Trophoblast cell (in vitro differentiated cells and primary cell): ENCODE measurements around the gene SRPX2.
"Not testable (repeated sequence)": the region's sequence is repeated elsewhere in the genome, so short reads cannot be mapped to it uniquely, and the experiment has no call there.

ENCODE experiments used
- DNase-seq, 2 donors: peaks; one replicate each; pipeline ENCODE4 v3.0.0-alpha.2; 2016
- H2AFZ ChIP-seq: 2 replicates; pipeline ENCODE4 v1.6.1; 2013; ENCODE audit warnings: low read length, moderate library complexity, mild to moderate bottlenecking; ENCODE audit not compliant: insufficient read depth, poor library complexity
- H2AK5ac ChIP-seq: 2 replicates; pipeline ENCODE4 v1.6.1; 2013; ENCODE audit warnings: mild to moderate bottlenecking, low read length
- H2BK120ac ChIP-seq: 2 replicates; pipeline ENCODE4 v1.6.1; 2013; ENCODE audit warnings: low read length, mild to moderate bottlenecking, moderate library complexity; ENCODE audit not compliant: insufficient read depth, poor library complexity
- H2BK12ac ChIP-seq: 2 replicates; pipeline ENCODE4 v1.6.1; 2013; ENCODE audit warnings: mild to moderate bottlenecking, low read length, moderate library complexity
- H2BK5ac ChIP-seq: 2 replicates; pipeline ENCODE4 v1.6.1; 2013; ENCODE audit warnings: low read length, low read depth, moderate library complexity, mild to moderate bottlenecking; ENCODE audit not compliant: poor library complexity
- H3K14ac ChIP-seq: 2 replicates; pipeline ENCODE4 v1.6.1; 2013; ENCODE audit warnings: mild to moderate bottlenecking, low read length
- H3K18ac ChIP-seq: 2 replicates; pipeline ENCODE4 v1.6.1; 2013; ENCODE audit warnings: mild to moderate bottlenecking, low read length
- H3K23ac ChIP-seq: 2 replicates; pipeline ENCODE4 v1.6.1; 2013; ENCODE audit warnings: low read length
- H3K27ac ChIP-seq: 2 replicates; pipeline ENCODE4 v1.5.1; 2013; ENCODE audit warnings: low read depth, mild to moderate bottlenecking, inconsistent platforms, low read length, moderate library complexity
- H3K27me3 ChIP-seq: 2 replicates; pipeline ENCODE4 v1.6.1; 2013; ENCODE audit warnings: inconsistent platforms, mild to moderate bottlenecking, low read length, moderate library complexity; ENCODE audit not compliant: insufficient read depth
- H3K36me3 ChIP-seq, 2 experiments: 1 replicate in 1 of 2; 2 replicates in 1 of 2; pipeline ENCODE4 v1.6.1; 2013; ENCODE audit warnings: low read length in 2 of 2, mild to moderate bottlenecking in 2 of 2, moderate library complexity in 1 of 2; ENCODE audit not compliant: insufficient read depth in 2 of 2, control insufficient read depth in 1 of 2
- H3K4ac ChIP-seq: 2 replicates; pipeline ENCODE4 v1.6.1; 2013; ENCODE audit warnings: low read depth, mild to moderate bottlenecking, low read length, moderate library complexity
- H3K4me1 ChIP-seq, 2 experiments: 1 replicate in 1 of 2; 2 replicates in 1 of 2; pipeline ENCODE4 v1.6.1; 2013; ENCODE audit warnings: low read length in 2 of 2, mild to moderate bottlenecking in 2 of 2, moderate library complexity in 1 of 2; ENCODE audit not compliant: insufficient read depth in 2 of 2, control insufficient read depth in 1 of 2
- H3K4me2 ChIP-seq: 2 replicates; pipeline ENCODE4 v1.6.1; 2013; ENCODE audit warnings: inconsistent platforms, mild to moderate bottlenecking, low read length, moderate library complexity
- H3K4me3 ChIP-seq: 2 replicates; pipeline ENCODE4 v1.5.1; 2013; ENCODE audit warnings: mild to moderate bottlenecking, low read depth, low read length, inconsistent platforms
- H3K79me1 ChIP-seq: one replicate; pipeline ENCODE4 v1.6.1; 2013; ENCODE audit warnings: low read length
- H3K79me2 ChIP-seq: 2 replicates; pipeline ENCODE4 v1.6.1; 2013; ENCODE audit warnings: low read length, mild to moderate bottlenecking; ENCODE audit not compliant: control insufficient read depth, insufficient read depth, poor library complexity
- H3K9ac ChIP-seq: 2 replicates; pipeline ENCODE4 v1.6.1; 2013; ENCODE audit warnings: mild to moderate bottlenecking, low read length
- H3K9me3 ChIP-seq: 2 replicates; pipeline ENCODE4 v1.6.1; 2013; ENCODE audit warnings: low read depth, mild to moderate bottlenecking, control low read depth, inconsistent platforms, low read length; ENCODE audit not compliant: insufficient read depth
- H4K12ac ChIP-seq: 2 replicates; pipeline ENCODE4 v1.6.1; 2013; ENCODE audit warnings: low read depth, mild to moderate bottlenecking, low read length, moderate library complexity
- H4K8ac ChIP-seq: 2 replicates; pipeline ENCODE4 v1.6.1; 2013; ENCODE audit warnings: low read depth, mild to moderate bottlenecking, low read length, moderate library complexity
- H4K91ac ChIP-seq: one replicate; pipeline ENCODE4 v1.6.1; 2013; ENCODE audit warnings: low read depth, mild to moderate bottlenecking, low read length, moderate library complexity
- WGBS: extraction: QIAGEN DNeasy Blood & Tissue Kit; methylation state at CpG from one replicate; pipeline ENCODE4 v1.1.7; 2013; ENCODE audit warnings: missing lambda C conversion rate; ENCODE audit not compliant: insufficient read length, insufficient coverage; ENCODE audit errors: extremely low coverage; 5-methylcytosine and 5-hydroxymethylcytosine counted together

SRPX2 gene

GRCh38 chrX:100719139-100719538 lies 75.1 kb downstream of the SRPX2 start:
- Histone ChIP-seq H3K14ac (no peak overlapping the region), H2AK5ac (no peak overlapping the region), H3K79me2 (no peaks in the 10 kb centered on the region), H3K36me3 (no peaks in the 10 kb centered on the region), H3K23ac (no peak overlapping the region), H2BK120ac (no peak overlapping the region), H3K4me3 (no peak overlapping the region), H4K8ac (no peak overlapping the region), H3K18ac (no peak overlapping the region), H4K91ac (no peak overlapping the region), H2BK12ac (no peak overlapping the region), H3K4ac (no peak overlapping the region), H3K9ac (no peak overlapping the region), H3K79me1 (no peaks in the 10 kb centered on the region), H2BK5ac (no peak overlapping the region), H3K4me1 (no peaks in the 10 kb centered on the region), H3K27ac (no peak overlapping the region), H3K27me3 (no peaks in the 10 kb centered on the region), H3K9me3 (no peaks in the 10 kb centered on the region), H3K4me2 (no peak overlapping the region), H4K12ac (no peak overlapping the region), H2AFZ (no peak overlapping the region)
- no peak for DNase-seq
- WGBS: no CpG with 5 or more reads among the region's 2 CpGs

GRCh38 chrX:100720301-100720700 lies 76.3 kb downstream of the SRPX2 start:
- H3K79me2 ChIP-seq: no peaks in the 10 kb centered on the region
- no peak for DNase-seq
- no peak overlapping the region for H3K4ac ChIP-seq
- H3K4me1 ChIP-seq: no peaks in the 10 kb centered on the region
- no peak overlapping the region for H2BK12ac ChIP-seq
- H4K12ac ChIP-seq: no peak overlapping the region
- no peak overlapping the region for H2AK5ac ChIP-seq
- H3K14ac ChIP-seq: no peak overlapping the region
- H3K9ac ChIP-seq: no peak overlapping the region
- no peak overlapping the region for H2BK5ac ChIP-seq
- no peak overlapping the region for H3K23ac ChIP-seq
- H3K79me1 ChIP-seq: no peaks in the 10 kb centered on the region
- no peaks in the 10 kb centered on the region for H3K36me3 ChIP-seq
- no peak overlapping the region for H4K8ac ChIP-seq
- no peak overlapping the region for H2BK120ac ChIP-seq
- H3K4me3 ChIP-seq: no peak overlapping the region
- H3K27ac ChIP-seq: no peak overlapping the region
- no peak overlapping the region for H4K91ac ChIP-seq
- no peaks in the 10 kb centered on the region for H3K27me3 ChIP-seq
- no peak overlapping the region for H3K4me2 ChIP-seq
- no peak overlapping the region for H3K18ac ChIP-seq
- H2AFZ ChIP-seq: no peak overlapping the region
- WGBS: no CpG with 5 or more reads among the region's 2 CpGs
- H3K9me3 ChIP-seq: no peaks in the 10 kb centered on the region

- Histone ChIP-seq H3K4me2 (no peak overlapping the region), H3K4ac (no peak overlapping the region), H2BK5ac (no peak overlapping the region), H3K14ac (no peak overlapping the region), H2AFZ (no peak overlapping the region), H3K18ac (no peak overlapping the region), H3K36me3 (no peaks in the 10 kb centered on the region), H4K12ac (no peak overlapping the region), H3K79me2 (no peaks in the 10 kb centered on the region), H4K8ac (no peak overlapping the region), H2BK120ac (no peak overlapping the region), H2AK5ac (no peak overlapping the region), H3K27me3 (no peaks in the 10 kb centered on the region), H3K4me3 (no peak overlapping the region), H3K4me1 (no peaks in the 10 kb centered on the region), H3K79me1 (no peaks in the 10 kb centered on the region), H4K91ac (no peak overlapping the region), H3K9me3 (no peaks in the 10 kb centered on the region), H3K27ac (no peak overlapping the region), H3K23ac (no peak overlapping the region), H2BK12ac (no peak overlapping the region), H3K9ac (no peak overlapping the region)
- DNase-seq: no peak
Measured at GRCh38 chrX:100721328-100721727, 77.3 kb downstream of the SRPX2 start.

- not testable (repeated sequence) for H3K23ac ChIP-seq, H2BK12ac ChIP-seq, H3K4me3 ChIP-seq, H4K91ac ChIP-seq, H3K79me1 ChIP-seq, H3K36me3 ChIP-seq, H3K79me2 ChIP-seq, H3K4ac ChIP-seq, H3K14ac ChIP-seq, H2BK120ac ChIP-seq, H2AK5ac ChIP-seq, H4K8ac ChIP-seq, DNase-seq, H2AFZ ChIP-seq, H4K12ac ChIP-seq, H3K9ac ChIP-seq, H3K27ac ChIP-seq, H3K4me1 ChIP-seq, H3K4me2 ChIP-seq, H2BK5ac ChIP-seq, H3K18ac ChIP-seq, H3K9me3 ChIP-seq, H3K27me3 ChIP-seq
- no CpG with 5 or more reads among the region's 30 CpGs for WGBS
Measured at GRCh38 chrX:100724006-100724405, 80.0 kb downstream of the SRPX2 start.
